Vagina (tissue), 2 donors: ENCODE results near the gene SLC7A9.

ENCODE experiments used
- POLR2A ChIP-seq, 2 donors: fragments of 450-650 bp; IDR thresholded peaks; one replicate each; pipeline ENCODE4 v1.6.1; 2017; ENCODE audit warnings: antibody characterized with exemption in 2 of 2, mild to moderate bottlenecking in 2 of 2, moderate library complexity in 2 of 2
- POLR2AphosphoS5 ChIP-seq, 2 donors: sonication (generic); formaldehyde crosslinking; IDR thresholded peaks; one replicate each; pipeline ENCODE4 v1.9.0; 2017; ENCODE audit warnings: antibody characterized with exemption in 2 of 2, mild to moderate bottlenecking in 2 of 2, low read depth in 1 of 2; ENCODE audit not compliant: insufficient read depth in 1 of 2
- TF ChIP-seq, protein P1 (sequence below), 3 experiments: fragments of 450-650 bp in 2 of 3; fragments of 200-600 bp in 1 of 3; sonication (generic) in 1 of 3; IDR thresholded peaks; one replicate each; pipeline ENCODE4 v1.5.1; 2017 to 2019; ENCODE audit warnings: antibody characterized with exemption in 3 of 3, mild to moderate bottlenecking in 2 of 3, moderate library complexity in 2 of 3

DNA sequence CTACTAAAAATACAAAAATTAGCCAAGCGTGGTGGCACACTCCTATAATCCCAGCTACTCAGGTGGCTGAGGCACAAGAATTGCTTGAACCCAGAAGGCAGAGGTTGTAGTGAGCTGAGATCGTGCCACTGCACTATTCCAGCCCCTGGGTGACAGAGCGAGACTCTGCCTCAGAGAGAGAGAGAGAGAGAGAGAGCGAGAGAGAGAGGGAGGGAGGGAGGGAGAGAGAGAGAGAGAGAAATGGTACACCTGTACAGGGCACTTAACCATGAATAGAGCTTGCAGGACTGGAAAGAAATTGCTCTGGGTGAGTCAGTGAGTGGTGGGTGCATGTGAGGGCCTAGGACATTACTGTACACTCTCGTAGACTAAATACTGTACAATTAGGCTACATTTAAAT, 40.5 kb upstream of the SLC7A9 start:
- TF ChIP-seq POLR2AphosphoS5 (IDR thresholded peaks at IDR 0.05; ENCODE audit: insufficient read depth in 1 of 2, low read depth in 1 of 2) (no peak), POLR2A (IDR thresholded peaks at IDR 0.05) (no peak)
- TF ChIP-seq, protein P1, sequence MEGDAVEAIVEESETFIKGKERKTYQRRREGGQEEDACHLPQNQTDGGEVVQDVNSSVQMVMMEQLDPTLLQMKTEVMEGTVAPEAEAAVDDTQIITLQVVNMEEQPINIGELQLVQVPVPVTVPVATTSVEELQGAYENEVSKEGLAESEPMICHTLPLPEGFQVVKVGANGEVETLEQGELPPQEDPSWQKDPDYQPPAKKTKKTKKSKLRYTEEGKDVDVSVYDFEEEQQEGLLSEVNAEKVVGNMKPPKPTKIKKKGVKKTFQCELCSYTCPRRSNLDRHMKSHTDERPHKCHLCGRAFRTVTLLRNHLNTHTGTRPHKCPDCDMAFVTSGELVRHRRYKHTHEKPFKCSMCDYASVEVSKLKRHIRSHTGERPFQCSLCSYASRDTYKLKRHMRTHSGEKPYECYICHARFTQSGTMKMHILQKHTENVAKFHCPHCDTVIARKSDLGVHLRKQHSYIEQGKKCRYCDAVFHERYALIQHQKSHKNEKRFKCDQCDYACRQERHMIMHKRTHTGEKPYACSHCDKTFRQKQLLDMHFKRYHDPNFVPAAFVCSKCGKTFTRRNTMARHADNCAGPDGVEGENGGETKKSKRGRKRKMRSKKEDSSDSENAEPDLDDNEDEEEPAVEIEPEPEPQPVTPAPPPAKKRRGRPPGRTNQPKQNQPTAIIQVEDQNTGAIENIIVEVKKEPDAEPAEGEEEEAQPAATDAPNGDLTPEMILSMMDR (IDR thresholded peaks at IDR 0.05) = no peak
